Myocyte (in vitro differentiated cells): ENCODE data around the gene CAMK1D. TPM values are rescaled to one million over a fixed set of nuclear protein-coding genes. Genes with fewer than 3 reads are reported as not detected.
"Not testable (repeated sequence)": the region's sequence is repeated elsewhere in the genome, so short reads cannot be mapped to it uniquely, and the experiment has no call there.

ENCODE experiments used
- DNase-seq: peaks from one replicate; pipeline ENCODE4 v3.0.0-alpha.2; 2012; ENCODE audit warnings: low read depth
- total RNA-seq: library from RNA; depleted of rRNA; stranded (reverse); fragments of >200 nt; gene quantifications from 2 replicates; pipeline ENCODE4 v1.2.3, GENCODE V29; 2014

Gene CAMK1D
- total RNA-seq, 1 donor from 2014 or later: 0.96 TPM

GRCh38 chr10:12512332-12513002 is 163.1 kb downstream of the CAMK1D start:
- no peak for DNase-seq

GRCh38 chr10:12513003-12513365 is 163.6 kb downstream of the CAMK1D start:
- DNase-seq: no peak

- no peak for DNase-seq
Measured at GRCh38 chr10:12513775-12514673, 164.7 kb downstream of the CAMK1D start.

- DNase-seq: no peak
Measured at GRCh38 chr10:12518024-12518423, 168.7 kb downstream of the CAMK1D start.

- no peak for DNase-seq
Measured at GRCh38 chr10:12521423-12521822, 172.1 kb downstream of the CAMK1D start.

GRCh38 chr10:12526311-12526710 is 177.0 kb downstream of the CAMK1D start:
- no peak for DNase-seq

GRCh38 chr10:12529976-12530375 is 180.6 kb downstream of the CAMK1D start:
- no peak for DNase-seq

GRCh38 chr10:12531305-12532220 is 182.2 kb downstream of the CAMK1D start:
- DNase-seq: no peak

GRCh38 chr10:12533151-12533550 is 183.8 kb downstream of the CAMK1D start:
- DNase-seq: no peak

- DNase-seq: no peak
Measured at GRCh38 chr10:12533723-12534122, 184.4 kb downstream of the CAMK1D start.

GRCh38 chr10:12534824-12535223 is 185.5 kb downstream of the CAMK1D start:
- DNase-seq: no peak

- no peak for DNase-seq
Measured at GRCh38 chr10:12535656-12536055, 186.3 kb downstream of the CAMK1D start.

- no peak for DNase-seq
Measured at GRCh38 chr10:12538491-12538995, 189.2 kb downstream of the CAMK1D start.

- DNase-seq: no peak
Measured at GRCh38 chr10:12539350-12540164, 190.2 kb downstream of the CAMK1D start.

GRCh38 chr10:12540341-12540781 is 191.0 kb downstream of the CAMK1D start:
- DNase-seq: no peak

GRCh38 chr10:12541446-12542067 is 192.2 kb downstream of the CAMK1D start:
- DNase-seq: no peak

- DNase-seq: no peak
Measured at GRCh38 chr10:12542133-12542670, 192.9 kb downstream of the CAMK1D start.

- no peak for DNase-seq
Measured at GRCh38 chr10:12543589-12543988, 194.2 kb downstream of the CAMK1D start.

- DNase-seq: not testable (repeated sequence)
Measured at GRCh38 chr10:12546160-12546802, 196.9 kb downstream of the CAMK1D start.
